ENCODE measurements around the gene ZEB2.

ZEB2 gene

GRCh38 chr2:144512470-144512869 lies 7.4 kb downstream of the ZEB2 start:
- DNase-seq, result no peak

- DNase-seq, result no peak
These were observed 8.0 kb downstream of the ZEB2 start for GRCh38 chr2:144511937-144512336.

GRCh38 chr2:144511226-144511810 lies 8.6 kb downstream of the ZEB2 start:
- no peak for DNase-seq

GRCh38 chr2:144510294-144510991 lies 9.5 kb downstream of the ZEB2 start:
- no peak for DNase-seq

DNA sequence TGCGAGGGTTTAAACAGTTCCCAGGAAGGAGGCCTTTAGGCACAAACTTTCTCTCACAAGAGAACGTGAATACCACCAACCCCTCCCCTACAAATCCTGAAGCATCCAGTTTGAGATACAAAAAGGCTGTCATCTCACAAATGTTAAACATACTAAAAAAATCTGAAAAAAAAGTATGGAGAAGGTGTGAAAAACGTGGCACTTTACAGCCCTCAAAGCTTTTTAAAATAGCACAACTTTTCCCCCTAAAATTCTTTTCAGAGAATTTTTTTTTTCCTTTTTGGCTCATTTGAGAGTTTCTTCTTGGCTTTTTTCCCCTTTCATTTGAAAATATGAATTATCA lies 10.1 kb downstream of the ZEB2 start:
- no peak for DNase-seq

DNA sequence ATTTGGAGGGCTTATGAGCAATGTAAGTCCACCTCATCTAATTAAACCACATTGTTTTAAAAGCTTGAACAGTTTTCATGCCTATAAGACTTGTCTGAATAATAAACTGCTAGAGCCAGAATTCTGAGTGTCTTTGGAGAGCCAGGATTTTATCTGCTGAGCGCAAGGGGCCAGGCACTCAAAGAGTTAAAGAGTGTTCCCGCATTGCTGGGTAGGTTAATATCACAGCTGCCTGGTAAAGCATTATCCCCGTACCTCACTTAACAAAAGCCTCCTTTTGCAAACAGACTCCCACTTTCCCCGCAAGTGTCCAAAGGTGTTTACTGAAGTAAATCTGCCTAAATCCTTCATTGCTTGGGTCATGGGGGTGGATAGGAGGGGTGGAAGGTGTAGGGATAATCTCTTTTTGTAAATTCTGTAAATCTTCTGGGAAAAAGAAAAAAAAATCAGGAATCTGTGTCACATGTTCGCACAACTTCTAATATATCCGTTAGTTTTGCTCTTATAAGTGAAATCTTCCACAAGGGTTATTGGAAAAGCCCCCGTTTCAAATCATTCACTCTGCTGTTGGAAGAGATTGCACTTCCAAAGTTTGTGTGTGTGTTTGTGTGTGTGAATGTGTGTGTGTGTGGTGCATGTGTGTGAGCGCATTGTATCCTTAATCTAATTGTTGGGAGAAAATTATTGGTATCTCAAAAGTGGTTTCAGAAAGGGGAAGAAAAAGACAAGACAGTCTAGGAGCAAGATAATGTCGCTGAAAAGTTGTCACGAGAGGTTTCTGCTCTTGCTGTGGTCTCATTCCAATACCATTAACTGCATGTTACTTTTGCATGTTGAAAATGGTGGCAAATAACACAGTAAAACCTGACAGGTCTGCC lies 10.7 kb downstream of the ZEB2 start:
- DNase-seq, result no peak

DNA sequence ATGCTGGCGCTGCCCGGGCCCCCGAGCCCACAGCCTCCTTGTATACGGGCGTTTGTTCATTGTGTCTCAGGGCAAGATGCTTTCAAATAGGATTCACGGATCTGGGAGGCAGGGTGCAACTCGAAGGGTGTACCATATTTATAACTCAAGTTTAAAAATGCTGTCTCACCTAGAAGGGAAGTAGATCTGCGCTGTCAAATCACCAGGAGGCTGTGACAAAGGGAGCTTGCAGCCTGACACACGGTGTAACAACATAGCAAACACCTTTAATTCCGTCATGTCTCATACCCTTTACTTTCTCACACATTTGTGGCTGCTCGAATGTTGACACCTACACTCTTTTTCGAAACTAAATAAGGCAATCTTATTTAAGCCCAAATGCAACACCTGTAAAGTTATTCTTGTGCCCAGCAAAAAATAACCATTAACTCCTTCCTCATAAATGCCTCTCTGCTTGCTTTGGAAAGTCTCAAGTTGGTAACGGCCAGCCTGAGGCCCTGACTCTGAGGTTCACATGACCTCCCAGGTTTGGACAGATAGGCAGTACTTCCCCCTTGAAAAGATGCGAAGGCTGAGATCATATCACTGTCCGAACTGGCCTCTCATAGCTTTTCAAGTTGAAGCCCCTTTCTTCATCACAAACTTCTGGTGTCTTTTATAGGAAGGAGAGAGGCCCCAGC lies 11.6 kb downstream of the ZEB2 start:
- no peak for DNase-seq

DNA sequence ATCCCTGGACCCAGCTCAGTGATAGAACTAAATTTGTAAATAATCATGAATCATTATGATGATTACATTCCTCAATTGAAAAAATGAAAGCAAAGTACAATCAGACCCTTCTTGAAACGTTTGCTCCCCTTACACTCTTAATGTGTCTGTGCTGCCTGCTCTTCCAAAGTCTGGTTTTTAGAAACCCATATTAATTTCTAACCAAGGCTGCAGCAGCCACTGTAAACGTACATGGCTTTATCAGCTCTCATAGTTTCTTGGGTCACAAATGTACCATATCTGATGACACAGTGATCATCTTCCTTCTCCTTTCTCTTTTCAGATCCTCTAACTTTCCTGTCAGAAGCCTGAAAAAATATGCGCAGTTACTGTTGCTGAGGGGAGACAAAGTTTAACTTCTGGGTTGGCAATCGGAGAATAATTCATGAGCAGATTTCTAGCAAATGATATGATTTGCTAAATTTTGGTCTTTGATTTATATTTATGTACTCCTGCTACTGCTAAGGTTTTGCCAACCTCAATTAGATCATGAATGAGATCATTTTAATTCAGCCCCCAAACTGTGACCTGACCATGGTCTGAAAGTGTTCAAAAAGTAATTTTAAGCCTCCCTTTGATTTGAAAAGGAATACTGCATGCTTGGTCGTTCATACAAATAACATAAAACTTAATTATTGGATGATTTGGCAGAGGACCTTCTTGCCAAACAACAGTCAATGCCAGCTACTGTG lies 12.3 kb downstream of the ZEB2 start:
- DNase-seq, result no peak

DNA sequence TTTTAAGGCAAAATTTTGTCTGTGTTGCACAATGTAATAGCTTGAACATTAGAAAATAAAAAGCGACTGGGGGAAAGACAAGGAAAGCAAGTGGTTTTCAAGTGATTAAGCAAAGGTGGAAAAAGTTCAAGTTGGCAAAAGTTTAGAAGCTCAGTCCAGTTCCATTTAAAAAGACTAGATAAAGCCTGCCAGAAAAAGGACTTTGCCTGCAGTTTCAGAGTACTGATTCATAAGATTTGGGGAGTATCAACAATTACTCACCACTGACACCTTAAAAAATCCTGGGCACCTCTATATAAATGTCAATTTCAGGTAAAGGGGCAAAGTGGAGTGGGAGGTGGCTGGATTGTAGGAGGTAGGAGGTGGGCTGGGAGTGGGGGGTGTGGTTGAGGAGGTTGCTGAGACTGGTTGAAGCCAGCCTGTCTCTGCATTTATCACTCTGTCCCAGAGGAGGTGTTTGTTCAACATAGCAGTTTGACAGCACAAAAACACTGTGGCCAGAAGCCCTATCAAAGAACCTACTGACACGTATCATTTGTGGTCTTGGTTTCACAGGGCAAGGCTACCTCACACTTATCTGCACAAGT lies 14.6 kb downstream of the ZEB2 start:
- DNase-seq, result no peak

DNA sequence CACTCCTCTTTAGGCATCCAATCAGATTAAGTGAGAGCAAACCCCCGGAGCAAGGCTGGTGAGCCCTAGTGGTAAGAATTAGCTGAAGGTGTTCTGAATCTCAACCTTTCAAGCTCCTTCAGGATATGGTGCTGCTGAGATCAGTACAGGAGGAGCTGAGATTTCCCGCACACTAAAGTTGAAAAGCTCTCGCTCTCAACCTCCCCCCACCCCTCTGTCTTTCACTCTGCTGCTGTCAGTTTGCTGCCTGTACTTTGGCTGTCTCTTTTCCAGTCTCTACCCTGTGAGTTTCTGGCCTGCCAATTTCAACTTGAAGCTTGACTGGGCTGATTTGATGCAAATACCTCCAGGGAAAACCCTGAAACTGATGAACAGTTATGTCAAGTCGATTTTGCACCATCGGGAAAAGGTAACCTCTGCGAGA lies 15.7 kb downstream of the ZEB2 start:
- no peak for DNase-seq

- no peak for DNase-seq
These were observed 16.7 kb downstream of the ZEB2 start for GRCh38 chr2:144503242-144503641.

DNA sequence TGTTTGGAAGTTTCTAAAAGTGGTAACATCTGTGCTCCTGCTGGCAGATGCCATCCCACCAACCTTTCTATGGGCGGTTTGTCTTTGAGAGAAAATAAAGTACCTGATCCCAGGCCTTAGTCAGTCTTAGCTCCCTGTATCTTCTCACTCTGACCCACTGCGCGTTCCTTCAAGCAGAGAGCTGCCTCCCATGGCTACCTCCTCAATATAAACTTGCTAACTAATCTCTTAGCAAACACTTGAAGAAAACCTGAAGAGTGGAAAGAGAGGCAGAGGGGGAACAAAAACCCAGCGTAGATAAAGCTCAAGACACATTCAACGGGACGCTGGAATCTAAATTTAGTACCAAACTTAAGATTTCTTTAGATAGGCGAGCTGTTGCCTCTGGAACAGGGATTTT lies 17.6 kb downstream of the ZEB2 start:
- no peak for DNase-seq

DNA sequence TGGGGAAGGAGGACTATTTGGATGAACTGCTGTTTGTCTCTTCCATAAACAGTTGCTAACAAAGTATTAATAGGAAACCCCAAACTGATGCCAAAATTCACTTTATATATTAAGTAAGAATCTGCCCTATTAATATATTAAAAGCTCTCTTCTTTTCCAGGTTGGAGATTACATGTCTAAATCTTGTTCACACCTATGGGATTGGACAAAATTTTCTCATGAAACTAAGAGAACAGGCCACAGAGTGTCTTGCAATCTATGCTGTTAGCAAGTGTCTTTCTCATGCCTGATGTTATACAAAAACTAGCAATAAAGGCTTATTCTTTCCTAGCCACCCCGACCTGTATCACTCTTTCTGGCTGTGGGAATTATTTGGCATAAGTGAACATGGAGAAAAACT lies 18.3 kb downstream of the ZEB2 start:
- DNase-seq, result no peak

- no peak for DNase-seq
These were observed 18.8 kb downstream of the ZEB2 start for GRCh38 chr2:144501118-144501517.

GRCh38 chr2:144500563-144500962 lies 19.4 kb downstream of the ZEB2 start:
- DNase-seq, result no peak

DNA sequence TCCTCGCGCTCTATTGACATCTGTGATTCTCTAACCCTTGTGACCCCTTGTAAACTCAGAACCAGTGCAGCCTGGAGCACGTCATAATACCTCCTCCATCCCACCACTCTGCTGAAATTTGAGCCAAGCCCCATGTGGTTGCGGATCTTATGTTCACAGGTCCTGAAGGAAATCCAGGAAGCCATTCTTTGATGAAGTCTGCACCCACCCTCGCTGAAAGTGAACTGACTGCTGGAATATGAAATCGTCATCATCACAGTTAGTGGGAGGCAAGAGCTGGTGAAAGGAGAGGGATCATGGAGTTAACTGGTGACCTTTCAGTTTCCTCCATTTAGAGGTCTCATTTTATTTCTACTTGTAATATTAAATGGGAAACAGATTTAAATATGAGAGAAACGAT lies 21.6 kb downstream of the ZEB2 start:
- DNase-seq, result no peak

DNA sequence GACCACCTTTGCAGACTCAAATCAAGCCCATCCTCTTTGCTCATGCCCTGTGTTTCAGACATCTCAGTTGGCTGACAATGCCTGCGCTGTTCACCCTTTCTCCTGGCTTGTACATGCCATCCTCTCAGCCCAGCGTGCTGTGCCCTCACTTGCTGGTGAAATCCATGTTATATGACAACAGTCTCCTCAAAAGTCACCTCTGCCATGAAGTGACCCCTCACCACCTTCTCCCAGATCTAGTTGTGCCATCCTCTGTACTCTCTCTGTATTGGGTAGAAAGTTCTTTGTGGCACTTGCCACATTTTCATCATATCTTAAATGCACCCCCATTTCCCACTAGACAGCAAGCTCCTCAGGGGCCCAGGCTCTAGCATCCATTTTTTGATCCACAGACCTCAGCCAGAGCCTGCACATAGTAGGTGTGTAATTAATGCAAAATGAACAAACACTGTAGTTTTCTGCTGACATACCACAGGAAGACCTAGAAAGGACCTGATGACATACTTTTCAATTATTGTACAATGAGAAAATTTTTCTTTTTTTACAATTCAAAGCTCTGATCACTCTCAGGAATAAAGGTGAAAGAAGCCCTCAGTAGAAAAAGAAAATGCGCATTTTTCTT lies 22.8 kb downstream of the ZEB2 start:
- no peak for DNase-seq

GRCh38 chr2:144496092-144496976 lies 23.6 kb downstream of the ZEB2 start:
- no peak for DNase-seq

- no peak for DNase-seq
These were observed 24.5 kb downstream of the ZEB2 start for GRCh38 chr2:144495227-144496091.
